MCF 10A (cell line): ENCODE results near the gene GPR180. TPM values are rescaled to one million over a fixed set of nuclear protein-coding genes. Genes with fewer than 3 reads are reported as not detected.

Source experiments
- BruUV-seq: library from RNA; stranded (reverse); fragments of 400-500 nt; replicated peaks from 2 replicates; lab custom pipeline; 2021; lab: Mats Ljungman, UMichigan
- CTCF ChIA-PET: fragments of 300-600 bp; sonication (Branson Sonifier 250); formaldehyde crosslinking; extraction: SDS; loops from one replicate; lab custom pipeline; 2021; ENCODE audit warnings: antibody characterized with exemption, inconsistent platforms; lab: Yijun Ruan, JAX
- POLR2A ChIA-PET: fragments of 300-600, 350-650 bp; sonication (Branson Sonifier 250); formaldehyde crosslinking; extraction: SDS; loops from one replicate; lab custom pipeline; 2020; ENCODE audit warnings: antibody characterized with exemption, inconsistent platforms; lab: Yijun Ruan, JAX
- DNase-seq: peaks from one replicate; pipeline ENCODE4 v3.0.0-alpha.2; 2018; ENCODE audit not compliant: unreplicated experiment
- H3K27ac Mint-ChIP-seq: one replicate; pipeline ENCODE4 v1.8.0; 2022; ENCODE audit warnings: mild to moderate bottlenecking, low read depth, mixed read lengths; ENCODE audit not compliant: unreplicated experiment
- H3K27me3 Mint-ChIP-seq: one replicate; pipeline ENCODE4 v1.8.0; 2022; ENCODE audit warnings: mixed read lengths; ENCODE audit not compliant: insufficient read depth, unreplicated experiment
- H3K36me3 Mint-ChIP-seq: one replicate; pipeline ENCODE4 v1.8.0; 2022; ENCODE audit warnings: mild to moderate bottlenecking, moderate library complexity, mixed read lengths; ENCODE audit not compliant: insufficient read depth, unreplicated experiment
- H3K4me1 Mint-ChIP-seq: one replicate; pipeline ENCODE4 v1.8.0; 2022; ENCODE audit warnings: mixed read lengths; ENCODE audit not compliant: insufficient read depth, unreplicated experiment
- H3K4me3 Mint-ChIP-seq: one replicate; pipeline ENCODE4 v1.8.0; 2022; ENCODE audit warnings: mild to moderate bottlenecking, moderate library complexity, mixed read lengths; ENCODE audit not compliant: unreplicated experiment
- H3K9me3 Mint-ChIP-seq: one replicate; pipeline ENCODE4 v1.8.0; 2022; ENCODE audit warnings: mixed read lengths; ENCODE audit not compliant: unreplicated experiment
- CTCF ChIP-seq: fragments of 200-600 bp; IDR thresholded peaks from one replicate; pipeline ENCODE4 v1.8.0; 2022; ENCODE audit warnings: antibody characterized with exemption, mild to moderate bottlenecking; ENCODE audit not compliant: unreplicated experiment
- intact Hi-C: fragments of 100-400 bp; cut with micrococcal nuclease; formaldehyde crosslinking; loops from 2 replicates; pipeline ENCODE4 v1.14.1; 2022
- total RNA-seq: library from RNA; stranded (reverse); gene quantifications from 2 replicates; pipeline ENCODE4 v1.2.3, GENCODE V29; 2022

Gene GPR180
- total RNA-seq, 1 experiment from 2014 or later = 4.9 TPM

- H3K4me3 Mint-ChIP-seq = no peak overlapping the region
- H3K9me3 Mint-ChIP-seq = no peaks in the 10 kb centered on the region
- no peak overlapping the region for H3K27ac Mint-ChIP-seq
- POLR2A ChIA-PET = no interaction called here
- CTCF ChIA-PET = interaction anchor here (0.6 to 8.9 kb wide), 6 partner anchors 16 to 551 kb away, joined by 3 to 113 read pairs (median 3); no protein-coding TSS in a partner anchor
- no peak for DNase-seq
- TF ChIP-seq CTCF = no peak
- H3K36me3 Mint-ChIP-seq = no peaks in the 10 kb centered on the region
- intact Hi-C loops = no loop called here
- H3K27me3 Mint-ChIP-seq = no peaks in the 10 kb centered on the region
- BruUV-seq = no TSS peak
- H3K4me1 Mint-ChIP-seq = peaks cover 5% of the 10 kb centered on the region
Observed at GRCh38 chr13:94678845-94679244, 77.2 kb downstream of the GPR180 start.

DNA sequence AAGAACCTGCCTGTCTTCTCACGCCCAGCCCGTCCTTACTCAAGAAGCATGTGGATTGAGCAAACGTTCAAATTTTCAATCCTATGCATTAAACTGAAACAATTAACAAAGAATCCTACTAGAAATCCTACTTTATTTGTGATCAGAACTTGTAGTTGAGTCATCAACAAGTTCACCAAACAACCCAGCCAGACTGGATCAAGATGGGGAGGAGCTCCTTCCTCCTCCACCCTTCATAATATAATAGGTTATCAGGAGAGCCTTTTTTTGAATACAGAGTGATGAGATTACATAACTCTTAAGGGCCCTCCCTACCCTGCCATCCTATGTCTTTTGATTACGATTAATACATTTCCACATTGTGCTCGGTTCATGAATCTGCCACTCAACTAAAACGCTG, 78.0 kb downstream of the GPR180 start:
- H3K4me1 Mint-ChIP-seq = peaks cover 5% of the 10 kb centered on the region
- POLR2A ChIA-PET = interaction anchor here (1.5 kb wide), 1 partner anchor 38 kb away, joined by 3 read pairs; no protein-coding TSS in a partner anchor
- CTCF ChIA-PET = interaction anchor here (1.0 to 8.9 kb wide), 3 partner anchors 15 to 476 kb away, joined by 3 to 113 read pairs (median 3); no protein-coding TSS in a partner anchor
- H3K4me3 Mint-ChIP-seq = no peak overlapping the region
- BruUV-seq = no TSS peak
- intact Hi-C loops = no loop called here
- no peak for TF ChIP-seq CTCF
- no peaks in the 10 kb centered on the region for H3K27me3 Mint-ChIP-seq
- no peaks in the 10 kb centered on the region for H3K36me3 Mint-ChIP-seq
- H3K27ac Mint-ChIP-seq = no peak overlapping the region
- no peak for DNase-seq
- no peaks in the 10 kb centered on the region for H3K9me3 Mint-ChIP-seq

GRCh38 chr13:94682229-94682628, 80.6 kb downstream of the GPR180 start:
- BruUV-seq = no TSS peak
- CTCF ChIA-PET = interaction anchor here (3.8 kb wide), 1 partner anchor 8 kb away, joined by 15 read pairs; no protein-coding TSS in a partner anchor
- peaks cover 5% of the 10 kb centered on the region for H3K4me1 Mint-ChIP-seq
- H3K4me3 Mint-ChIP-seq = no peak overlapping the region
- no peaks in the 10 kb centered on the region for H3K27me3 Mint-ChIP-seq
- POLR2A ChIA-PET = no interaction called here
- H3K36me3 Mint-ChIP-seq = no peaks in the 10 kb centered on the region
- no peak overlapping the region for H3K27ac Mint-ChIP-seq
- no peak for TF ChIP-seq CTCF
- no peak for DNase-seq
- intact Hi-C loops = no loop called here
- H3K9me3 Mint-ChIP-seq = no peaks in the 10 kb centered on the region

DNA sequence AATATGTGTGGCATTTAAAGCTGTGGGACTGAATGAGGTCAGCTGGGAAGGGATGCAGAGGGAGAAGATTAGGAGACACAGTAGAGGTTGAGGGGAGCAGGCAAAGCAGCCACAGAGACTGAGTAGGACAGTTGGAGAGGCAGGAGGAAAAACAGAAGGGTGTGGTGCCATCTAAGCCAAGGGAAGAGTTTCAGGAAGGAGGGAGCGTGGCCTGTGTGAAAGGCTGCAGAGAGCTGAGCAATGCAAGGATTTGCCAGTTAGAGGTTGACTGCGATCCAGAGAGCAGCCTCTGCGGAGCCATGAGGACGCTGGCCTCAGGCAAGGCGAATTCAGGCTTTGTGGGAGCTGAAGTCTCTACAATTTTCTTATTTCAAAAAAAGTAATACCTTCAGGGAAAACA, 81.8 kb downstream of the GPR180 start:
- ChIA-PET CTCF (interaction anchor here (0.5 to 3.8 kb wide), 5 partner anchors 9 to 1243 kb away, joined by 3 to 15 read pairs (median 4); no protein-coding TSS in a partner anchor), POLR2A (no interaction called here)
- BruUV-seq = no TSS peak
- Mint-ChIP-seq H3K9me3 (no peaks in the 10 kb centered on the region), H3K4me3 (no peak overlapping the region), H3K36me3 (no peaks in the 10 kb centered on the region), H3K27me3 (no peaks in the 10 kb centered on the region), H3K27ac (no peak overlapping the region), H3K4me1 (peaks cover 5% of the 10 kb centered on the region)
- intact Hi-C loops = no loop called here
- TF ChIP-seq CTCF = no peak
- no peak for DNase-seq

Other genes with a start within 250 kb of the GPR180 start
- 0.07 TPM in 1 of 2 replicates, not detected in the other for gene DCT, start 122.2 kb upstream of the GPR180 start, total RNA-seq
- gene TGDS, start 5.7 kb upstream of the GPR180 start, total RNA-seq = 14.1 and 16.8 TPM in 2 replicates
- not detected in 2 replicates for gene SOX21, start 110.7 kb downstream of the GPR180 start, total RNA-seq